Liver (tissue), 9 donors: ENCODE results near the gene RCAN2. TPM values are rescaled to one million over a fixed set of nuclear protein-coding genes. Genes with fewer than 3 reads are reported as not detected.

ENCODE experiments used
- DNase-seq: peaks from one replicate; pipeline ENCODE4 v3.0.0-alpha.2; 2017; ENCODE audit warnings: low spot score
- H3K27ac ChIP-seq, 2 donors: one replicate each; pipeline ENCODE4 v1.7.0; 2013; ENCODE audit warnings: inconsistent platforms in 2 of 2, low read length in 2 of 2, control low read depth in 1 of 2, low read depth in 1 of 2, mild to moderate bottlenecking in 1 of 2
- H3K27me3 ChIP-seq, 4 donors: one replicate each; pipeline versions ENCODE4 v1.6.1 to v1.7.0; 2013; ENCODE audit warnings: low read length in 3 of 4, inconsistent platforms in 1 of 4, mild to moderate bottlenecking in 1 of 4, moderate library complexity in 1 of 4; ENCODE audit not compliant: control insufficient read depth in 4 of 4, insufficient read depth in 4 of 4
- H3K36me3 ChIP-seq, 4 donors: one replicate each; pipeline versions ENCODE4 v1.6.1 to v1.7.0; 2013; ENCODE audit warnings: low read length in 3 of 4, mild to moderate bottlenecking in 3 of 4, low read depth in 1 of 4, moderate library complexity in 1 of 4; ENCODE audit not compliant: control insufficient read depth in 4 of 4, insufficient read depth in 3 of 4
- H3K4me1 ChIP-seq, 4 donors: one replicate each; pipeline versions ENCODE4 v1.6.1 to v1.7.0; 2013; ENCODE audit warnings: low read length in 3 of 4, mild to moderate bottlenecking in 3 of 4, moderate library complexity in 1 of 4; ENCODE audit not compliant: control insufficient read depth in 4 of 4, insufficient read depth in 4 of 4
- H3K4me3 ChIP-seq, 3 donors: one replicate each; pipeline versions ENCODE4 v1.6.1 to v1.7.0; 2013; ENCODE audit warnings: low read length in 3 of 3, control low read depth in 1 of 3, low read depth in 1 of 3, mild to moderate bottlenecking in 1 of 3
- H3K9ac ChIP-seq, 2 donors: one replicate each; pipeline ENCODE4 v1.7.0; 2013; ENCODE audit warnings: low read length in 2 of 2, mild to moderate bottlenecking in 2 of 2, moderate library complexity in 2 of 2, control low read depth in 1 of 2, low read depth in 1 of 2
- H3K9me3 ChIP-seq, 4 donors: one replicate each; pipeline versions ENCODE4 v1.6.1 to v1.7.0; 2013; ENCODE audit warnings: low read length in 3 of 4; ENCODE audit not compliant: control insufficient read depth in 4 of 4
- GABPA ChIP-seq, 2 donors: IDR thresholded peaks in 1 of 2; conservative IDR thresholded peaks in 1 of 2; 2 replicates each; pipeline ENCODE4 v1.6.1; 2016; ENCODE audit warnings: antibody characterized with exemption in 2 of 2, mild to moderate bottlenecking in 1 of 2, moderate library complexity in 1 of 2
- HNF4A ChIP-seq, 2 donors: conservative IDR thresholded peaks; 2 replicates each; pipeline ENCODE4 v1.6.1; 2016; ENCODE audit warnings: antibody characterized with exemption in 2 of 2, mild to moderate bottlenecking in 2 of 2
- HNF4G ChIP-seq: IDR thresholded peaks from 2 replicates; pipeline ENCODE4 v1.6.1; 2016; ENCODE audit warnings: antibody characterized with exemption
- JUND ChIP-seq, 2 donors: IDR thresholded peaks; 2 replicates each; pipeline ENCODE4 v1.6.1; 2016; ENCODE audit warnings: antibody characterized with exemption in 2 of 2
- RXRA ChIP-seq, 2 donors: IDR thresholded peaks; 2 replicates each; pipeline ENCODE4 v1.6.1; 2017 to 2018; ENCODE audit warnings: antibody characterized with exemption in 2 of 2, mild to moderate bottlenecking in 1 of 2
- SP1 ChIP-seq: IDR thresholded peaks from 2 replicates; pipeline ENCODE4 v1.6.1; 2018; ENCODE audit warnings: antibody characterized with exemption, mild to moderate bottlenecking
- WGBS: extraction: QIAGEN DNeasy Blood & Tissue Kit; methylation state at CpG from one replicate; pipeline ENCODE4 v1.1.7; 2013; 5-methylcytosine and 5-hydroxymethylcytosine counted together
- polyA plus RNA-seq, 2 donors: library from polyadenylated mRNA; stranded (reverse) in 1 of 2; unstranded in 1 of 2; fragments of 200-250 nt in 1 of 2; fragments of >200 nt in 1 of 2; fragmentation: Nextera tagmentation in 1 of 2; extraction: Ambion mirVana in 1 of 2; gene quantifications; one replicate each; pipeline versions ENCODE4 v1.2.1 to v1.2.3, GENCODE V29; 2013 to 2015
- total RNA-seq, 2 donors: library from RNA; depleted of rRNA; stranded (reverse); fragments of >200 nt; gene quantifications; one replicate each; pipeline ENCODE4 v1.2.3, GENCODE V29; 2014
- TF ChIP-seq, protein P1 (sequence below): fragments of 150-350 bp; IDR thresholded peaks from 2 replicates; pipeline ENCODE4 v1.5.1; 2017; ENCODE audit warnings: improper control_type of control experiment, low read depth, low read length; ENCODE audit not compliant: missing input control
- TF ChIP-seq, protein P2 (sequence below): IDR thresholded peaks from 2 replicates; pipeline ENCODE4 v1.6.1; 2016; ENCODE audit warnings: antibody characterized with exemption, mild to moderate bottlenecking
- donor health status: healthy.
- donor health status: healthy.
- donor health status: healthy.
- donor health status: healthy.
- donor health status: healthy.

The RCAN2 gene
- total and polyA plus RNA-seq, 4 donors: 0.19 to 8.2 (median 2.4) TPM

DNA sequence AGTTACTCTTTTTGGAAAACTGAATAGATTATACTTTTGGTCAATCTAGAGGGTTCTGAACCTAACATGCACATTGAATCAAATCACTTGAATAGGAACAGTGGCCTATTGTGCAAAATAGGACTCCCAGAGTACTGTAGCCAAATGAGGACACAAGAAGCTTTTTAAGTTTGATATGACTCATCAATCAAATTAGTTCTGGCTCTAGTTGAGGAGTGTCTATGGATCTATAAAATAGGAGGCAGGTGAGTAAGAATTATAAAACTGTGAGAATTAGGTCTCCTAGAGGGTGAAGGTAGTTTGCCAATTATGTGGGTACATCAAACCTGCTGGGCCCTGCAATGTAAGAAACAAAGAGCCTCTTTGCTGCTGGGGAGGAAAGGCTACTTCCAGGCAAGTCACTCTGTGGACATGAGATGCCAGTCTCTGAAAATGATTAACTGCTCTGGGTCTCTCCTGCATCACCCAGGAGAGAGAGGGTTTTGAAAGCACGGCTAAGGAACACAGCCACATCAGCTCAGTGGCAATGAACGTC lies 112.3 kb downstream of the RCAN2 start:
- Histone ChIP-seq H3K36me3 (no peaks in the 10 kb centered on the region), H3K9ac (no peak overlapping the region), H3K4me3 (no peak overlapping the region), H3K27me3 (no peaks in the 10 kb centered on the region), H3K9me3 (no peaks in the 10 kb centered on the region), H3K27ac (no peak overlapping the region), H3K4me1 (peaks cover 3 to 45% (median 34%) of the 10 kb centered on the region in 4 donors)
- 25% methylated on average over 2 of the region's 2 CpGs for whole genome bisulfite sequencing
- no peak for DNase-seq
- TF ChIP-seq HNF4A (conservative IDR thresholded peaks at IDR 0.05) (peak; percentile 33 to 39), JUND (IDR thresholded peaks at IDR 0.05) (peak; percentile 28 to 58), RXRA (IDR thresholded peaks at IDR 0.05) (peak; percentile 12 to 32), SP1 (peak; percentile 58), HNF4G (no peak)

DNA sequence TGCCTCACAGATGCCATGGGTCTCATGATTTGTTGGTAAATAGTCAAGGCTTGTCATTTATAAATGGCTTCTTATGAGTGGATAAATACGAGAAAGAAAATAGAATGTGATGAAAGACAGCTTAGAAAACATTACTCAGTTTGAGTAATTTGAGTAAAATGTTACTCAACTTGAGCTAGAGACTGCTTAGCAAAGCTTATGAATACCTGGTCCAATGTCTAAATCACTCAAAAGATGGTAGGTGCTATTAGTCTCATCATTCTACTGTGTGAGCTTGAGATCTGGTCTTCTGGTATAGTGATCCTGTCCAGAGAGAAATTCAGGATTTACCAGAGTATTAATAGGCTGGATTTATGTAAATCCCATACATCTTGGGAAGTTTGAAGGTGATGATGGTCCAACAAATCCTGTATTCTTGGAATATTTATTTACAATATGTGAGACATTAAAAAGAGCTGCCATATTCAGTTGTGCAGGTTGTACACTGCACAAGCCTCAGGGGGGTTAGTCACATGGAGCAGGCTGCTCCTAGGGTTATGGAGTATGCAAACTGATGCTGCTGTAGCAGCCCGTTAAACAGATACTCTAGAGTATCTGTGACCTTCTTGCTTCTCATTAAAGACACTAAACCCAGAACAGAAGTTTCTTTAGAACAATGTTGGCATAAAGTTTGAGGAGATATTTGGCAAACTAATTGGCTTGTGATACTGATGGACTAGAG lies 112.9 kb downstream of the RCAN2 start:
- H3K27me3 ChIP-seq: no peaks in the 10 kb centered on the region

DNA sequence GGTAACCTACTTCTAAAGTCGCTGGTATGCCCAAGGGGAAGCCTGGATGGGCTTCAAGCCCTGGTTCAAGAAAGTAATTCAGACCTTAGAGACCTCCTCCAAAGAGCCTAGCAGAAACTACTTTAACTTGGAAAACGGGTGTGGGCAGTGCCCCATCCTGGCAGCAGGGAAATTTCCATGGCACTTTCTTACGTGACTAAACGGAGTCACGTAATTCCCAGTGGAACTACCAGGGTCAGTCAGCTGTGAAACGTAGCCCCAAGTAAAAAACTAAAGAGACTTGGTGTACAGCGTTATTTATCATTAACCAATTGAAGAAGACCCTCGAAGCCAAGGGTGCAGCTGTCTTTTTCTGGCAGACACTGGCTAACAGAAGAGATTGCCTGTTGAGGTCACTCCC lies 114.0 kb downstream of the RCAN2 start:
- H3K36me3 ChIP-seq: no peaks in the 10 kb centered on the region
- no peaks in the 10 kb centered on the region for H3K27me3 ChIP-seq
- DNase-seq: no peak
- TF ChIP-seq, protein P1, sequence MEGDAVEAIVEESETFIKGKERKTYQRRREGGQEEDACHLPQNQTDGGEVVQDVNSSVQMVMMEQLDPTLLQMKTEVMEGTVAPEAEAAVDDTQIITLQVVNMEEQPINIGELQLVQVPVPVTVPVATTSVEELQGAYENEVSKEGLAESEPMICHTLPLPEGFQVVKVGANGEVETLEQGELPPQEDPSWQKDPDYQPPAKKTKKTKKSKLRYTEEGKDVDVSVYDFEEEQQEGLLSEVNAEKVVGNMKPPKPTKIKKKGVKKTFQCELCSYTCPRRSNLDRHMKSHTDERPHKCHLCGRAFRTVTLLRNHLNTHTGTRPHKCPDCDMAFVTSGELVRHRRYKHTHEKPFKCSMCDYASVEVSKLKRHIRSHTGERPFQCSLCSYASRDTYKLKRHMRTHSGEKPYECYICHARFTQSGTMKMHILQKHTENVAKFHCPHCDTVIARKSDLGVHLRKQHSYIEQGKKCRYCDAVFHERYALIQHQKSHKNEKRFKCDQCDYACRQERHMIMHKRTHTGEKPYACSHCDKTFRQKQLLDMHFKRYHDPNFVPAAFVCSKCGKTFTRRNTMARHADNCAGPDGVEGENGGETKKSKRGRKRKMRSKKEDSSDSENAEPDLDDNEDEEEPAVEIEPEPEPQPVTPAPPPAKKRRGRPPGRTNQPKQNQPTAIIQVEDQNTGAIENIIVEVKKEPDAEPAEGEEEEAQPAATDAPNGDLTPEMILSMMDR: no peak
- no peak for TF ChIP-seq RXRA (IDR thresholded peaks at IDR 0.05)
- TF ChIP-seq, protein P2, sequence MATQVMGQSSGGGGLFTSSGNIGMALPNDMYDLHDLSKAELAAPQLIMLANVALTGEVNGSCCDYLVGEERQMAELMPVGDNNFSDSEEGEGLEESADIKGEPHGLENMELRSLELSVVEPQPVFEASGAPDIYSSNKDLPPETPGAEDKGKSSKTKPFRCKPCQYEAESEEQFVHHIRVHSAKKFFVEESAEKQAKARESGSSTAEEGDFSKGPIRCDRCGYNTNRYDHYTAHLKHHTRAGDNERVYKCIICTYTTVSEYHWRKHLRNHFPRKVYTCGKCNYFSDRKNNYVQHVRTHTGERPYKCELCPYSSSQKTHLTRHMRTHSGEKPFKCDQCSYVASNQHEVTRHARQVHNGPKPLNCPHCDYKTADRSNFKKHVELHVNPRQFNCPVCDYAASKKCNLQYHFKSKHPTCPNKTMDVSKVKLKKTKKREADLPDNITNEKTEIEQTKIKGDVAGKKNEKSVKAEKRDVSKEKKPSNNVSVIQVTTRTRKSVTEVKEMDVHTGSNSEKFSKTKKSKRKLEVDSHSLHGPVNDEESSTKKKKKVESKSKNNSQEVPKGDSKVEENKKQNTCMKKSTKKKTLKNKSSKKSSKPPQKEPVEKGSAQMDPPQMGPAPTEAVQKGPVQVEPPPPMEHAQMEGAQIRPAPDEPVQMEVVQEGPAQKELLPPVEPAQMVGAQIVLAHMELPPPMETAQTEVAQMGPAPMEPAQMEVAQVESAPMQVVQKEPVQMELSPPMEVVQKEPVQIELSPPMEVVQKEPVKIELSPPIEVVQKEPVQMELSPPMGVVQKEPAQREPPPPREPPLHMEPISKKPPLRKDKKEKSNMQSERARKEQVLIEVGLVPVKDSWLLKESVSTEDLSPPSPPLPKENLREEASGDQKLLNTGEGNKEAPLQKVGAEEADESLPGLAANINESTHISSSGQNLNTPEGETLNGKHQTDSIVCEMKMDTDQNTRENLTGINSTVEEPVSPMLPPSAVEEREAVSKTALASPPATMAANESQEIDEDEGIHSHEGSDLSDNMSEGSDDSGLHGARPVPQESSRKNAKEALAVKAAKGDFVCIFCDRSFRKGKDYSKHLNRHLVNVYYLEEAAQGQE: no peak
- H3K4me3 ChIP-seq: no peak overlapping the region
- no peaks in the 10 kb centered on the region for H3K9me3 ChIP-seq
- no peak overlapping the region for H3K9ac ChIP-seq
- peaks cover 3 to 38% (median 31%) of the 10 kb centered on the region in 4 donors for H3K4me1 ChIP-seq
- H3K27ac ChIP-seq: no peak overlapping the region
- 91% methylated on average over 8 of the region's 8 CpGs for WGBS

More for the DNA sequence above, 112.9 kb downstream of the RCAN2 start:
- no peaks in the 10 kb centered on the region for H3K9me3 ChIP-seq
- H3K27ac ChIP-seq: no peak overlapping the region
- H3K4me1 ChIP-seq: peaks cover 3 to 45% (median 34%) of the 10 kb centered on the region in 4 donors
- no peak overlapping the region for H3K4me3 ChIP-seq
- DNase-seq: no peak
- no peaks in the 10 kb centered on the region for H3K36me3 ChIP-seq
- no peak for TF ChIP-seq GABPA (IDR thresholded peaks at IDR 0.05 in 1 of 2, conservative IDR thresholded peaks at IDR 0.05 in 1 of 2)
- TF ChIP-seq HNF4A (conservative IDR thresholded peaks at IDR 0.05): peak in 1 of 2 donors; percentile 12
- WGBS: 61% methylated on average over 2 of the region's 2 CpGs
- H3K9ac ChIP-seq: no peak overlapping the region
